DND-41 (cell line): Measurements from ENCODE around the gene B4GALT5.

ENCODE experiments used
- CTCF ChIP-seq: IDR thresholded peaks from 2 replicates; pipeline ENCODE4 v1.5.1; 2012; ENCODE audit warnings: borderline replicate concordance, low read length, moderate library complexity, mild to moderate bottlenecking; ENCODE audit not compliant: poor library complexity, severe bottlenecking; ENCODE audit errors: extremely low read depth
- EZH2 ChIP-seq: IDR thresholded peaks from 3 replicates; pipeline ENCODE4 v1.6.1; 2012; ENCODE audit warnings: borderline replicate concordance, low read depth, mild to moderate bottlenecking, moderate library complexity, low read length, inconsistent platforms; ENCODE audit not compliant: severe bottlenecking

DNA sequence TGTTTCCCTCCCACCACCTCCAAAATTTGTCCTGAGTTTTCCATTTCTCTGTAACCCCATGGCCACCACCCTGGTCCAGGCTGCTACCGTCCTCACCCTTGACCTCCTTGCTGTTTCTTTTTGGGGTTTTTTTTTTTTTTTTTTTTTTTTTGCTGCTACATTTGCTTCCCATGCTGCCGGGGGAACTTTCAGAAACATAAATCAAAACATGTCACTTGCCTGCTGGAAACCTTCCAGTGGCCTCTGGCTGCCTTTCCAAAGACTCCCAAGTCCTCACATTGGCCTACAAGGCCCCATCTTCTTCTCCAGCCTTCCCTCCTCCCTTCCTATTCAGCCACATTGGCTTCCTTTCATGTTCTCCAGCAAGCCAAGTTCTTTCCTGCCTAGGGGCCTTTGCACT lies 95.4 kb downstream of the B4GALT5 start:
- no peak for TF ChIP-seq CTCF
- TF ChIP-seq EZH2, result no peak
